OCI-LY7 (cell line): Measurements from ENCODE around the gene TMCC2. TPM values are rescaled to one million over a fixed set of nuclear protein-coding genes. Genes with fewer than 3 reads are reported as not detected.

ENCODE experiments used
- BruUV-seq: library from RNA; stranded (reverse); fragments of 400-500 nt; replicated peaks from 2 replicates; lab custom pipeline; 2021; lab: Mats Ljungman, UMichigan
- CTCF ChIA-PET: fragments of 300-600 bp; sonication (Branson Sonifier 250); formaldehyde crosslinking; loops from one replicate; lab custom pipeline; 2022; ENCODE audit warnings: antibody characterized with exemption; ENCODE audit not compliant: unreplicated experiment; lab: Charles Lee
- POLR2A ChIA-PET: fragments of 300-600 bp; sonication (Branson Sonifier 250); formaldehyde crosslinking; loops from one replicate; lab custom pipeline; 2022; ENCODE audit warnings: antibody characterized with exemption; lab: Charles Lee
- DNase-seq: peaks from one replicate; pipeline ENCODE4 v3.0.0-alpha.2; 2015; ENCODE audit warnings: low spot score
- H2AFZ ChIP-seq: fragments of 200-600 bp; sonication (generic), shearing (Covaris generic); 2 replicates; pipeline ENCODE4 v1.6.1; 2014; ENCODE audit warnings: mild to moderate bottlenecking, antibody characterized with exemption, low read length, moderate library complexity
- H3K27ac ChIP-seq: fragments of 200-600 bp; sonication (generic); 2 replicates; pipeline ENCODE4 v1.5.1; 2014; ENCODE audit warnings: mixed run types, low read depth, mild to moderate bottlenecking, moderate library complexity, low read length, inconsistent platforms; ENCODE audit not compliant: poor library complexity, severe bottlenecking
- H3K36me3 ChIP-seq: fragments of 200-600 bp; sonication (generic); 2 replicates; pipeline ENCODE4 v1.6.1; 2014; ENCODE audit warnings: mild to moderate bottlenecking, antibody characterized with exemption, low read length, moderate library complexity, mixed read lengths; ENCODE audit not compliant: insufficient read depth
- H3K4me1 ChIP-seq: fragments of 200-600 bp; sonication (generic); 2 replicates; pipeline ENCODE4 v1.5.1; 2014; ENCODE audit warnings: mild to moderate bottlenecking, low read length; ENCODE audit not compliant: insufficient read depth, poor library complexity, severe bottlenecking
- H3K4me2 ChIP-seq: fragments of 200-600 bp; sonication (generic); 2 replicates; pipeline ENCODE4 v1.6.1; 2014; ENCODE audit warnings: mild to moderate bottlenecking, low read length
- H3K4me3 ChIP-seq: fragments of 200-600 bp; sonication (generic); 2 replicates; pipeline ENCODE4 v1.5.1; 2014; ENCODE audit warnings: mild to moderate bottlenecking, low read depth, low read length; ENCODE audit not compliant: poor library complexity, severe bottlenecking
- H3K79me2 ChIP-seq: fragments of 200-600 bp; sonication (generic); 2 replicates; pipeline ENCODE4 v1.6.1; 2016; ENCODE audit warnings: low read depth, mild to moderate bottlenecking, low read length, moderate library complexity, mixed read lengths; ENCODE audit not compliant: insufficient read depth
- H3K9me2 ChIP-seq: fragments of 200-600 bp; sonication (generic); 2 replicates; pipeline ENCODE4 v1.6.1; 2016; ENCODE audit warnings: mild to moderate bottlenecking, low read length, mixed read lengths; ENCODE audit not compliant: insufficient read depth
- H3K9me3 ChIP-seq: fragments of 200-600 bp; sonication (generic); 2 replicates; pipeline ENCODE4 v1.6.1; 2014; ENCODE audit warnings: mild to moderate bottlenecking, mixed run types, low read length, mixed read lengths
- H4K20me1 ChIP-seq: fragments of 200-600 bp; sonication (generic); 2 replicates; pipeline ENCODE4 v1.6.1; 2014; ENCODE audit warnings: mild to moderate bottlenecking, antibody characterized with exemption, low read length, moderate library complexity, mixed read lengths; ENCODE audit not compliant: insufficient read depth
- EZH2phosphoT487 ChIP-seq: fragments of 200-600 bp; sonication (generic); IDR thresholded peaks from 2 replicates; pipeline ENCODE4 v1.6.1; 2018; ENCODE audit warnings: low read depth, borderline replicate concordance, mild to moderate bottlenecking, mixed run types, antibody characterized with exemption, low read length, moderate library complexity, mixed read lengths
- intact Hi-C: fragments of 100-400 bp; cut with micrococcal nuclease; formaldehyde crosslinking; loops from one replicate; pipeline ENCODE4 v1.10.0; 2022; ENCODE audit not compliant: unreplicated experiment
- total RNA-seq, 2 experiments: library from RNA; depleted of rRNA in 1 of 2; stranded (reverse); fragments of >200 nt in 1 of 2; shearing (Covaris generic) in 1 of 2; gene quantifications; 2 replicates each; pipeline ENCODE4 v1.2.3, GENCODE V29; 2014 to 2022
- TF ChIP-seq, protein P1 (sequence below): fragments of 200-600 bp; sonication (generic); conservative IDR thresholded peaks from 2 replicates; pipeline ENCODE4 v1.5.1; 2014; ENCODE audit warnings: mild to moderate bottlenecking, antibody characterized with exemption, low read length, moderate library complexity, mixed read lengths

The TMCC2 gene
- total RNA-seq, 2 experiments from 2014 or later = 5.2 to 7.8 TPM

DNA sequence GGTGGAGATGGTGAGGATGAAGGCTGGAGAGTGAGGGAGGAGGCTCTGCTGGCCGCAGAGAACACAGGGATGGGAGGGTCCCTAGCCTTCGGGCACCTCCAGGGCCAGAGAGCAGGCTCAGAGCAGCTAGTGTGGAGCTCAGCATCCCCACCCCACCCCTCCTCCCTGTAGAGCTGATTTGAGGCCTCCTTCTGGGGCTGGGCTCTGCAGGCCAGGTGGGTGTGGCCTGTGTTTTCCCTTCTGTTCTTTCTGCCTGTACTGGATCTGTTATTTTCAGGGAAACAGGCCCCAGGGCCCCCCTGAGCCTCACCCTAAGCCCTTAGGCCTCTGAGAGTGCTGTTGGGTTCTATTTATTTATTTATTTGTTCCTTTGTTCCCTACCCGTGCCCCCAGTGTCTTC is 44.8 kb downstream of the TMCC2 start:
- Histone ChIP-seq H3K36me3 (no peaks in the 10 kb centered on the region), H3K4me1 (peaks cover 43% of the 10 kb centered on the region), H3K4me3 (no peak overlapping the region), H4K20me1 (no peaks in the 10 kb centered on the region), H3K4me2 (no peak overlapping the region), H3K9me3 (no peaks in the 10 kb centered on the region), H3K9me2 (no peaks in the 10 kb centered on the region), H3K27ac (no peak overlapping the region), H3K79me2 (no peaks in the 10 kb centered on the region), H2AFZ (no peak overlapping the region)
- ChIA-PET CTCF (interaction anchor here (1.0 to 2.1 kb wide), 2 partner anchors 53 to 55 kb away, joined by 3 to 17 read pairs; no protein-coding TSS in a partner anchor), POLR2A (interaction anchor here (4.1 kb wide), 1 partner anchor 53 kb away, joined by 30 read pairs; no protein-coding TSS in a partner anchor)
- intact Hi-C loops = loop anchor here (5.0 kb wide), 3 partner anchors 45 to 215 kb away; partner anchors contain the start of gene TMCC2
- DNase-seq = no peak
- no TSS peak for BruUV-seq
- TF ChIP-seq, protein P1, sequence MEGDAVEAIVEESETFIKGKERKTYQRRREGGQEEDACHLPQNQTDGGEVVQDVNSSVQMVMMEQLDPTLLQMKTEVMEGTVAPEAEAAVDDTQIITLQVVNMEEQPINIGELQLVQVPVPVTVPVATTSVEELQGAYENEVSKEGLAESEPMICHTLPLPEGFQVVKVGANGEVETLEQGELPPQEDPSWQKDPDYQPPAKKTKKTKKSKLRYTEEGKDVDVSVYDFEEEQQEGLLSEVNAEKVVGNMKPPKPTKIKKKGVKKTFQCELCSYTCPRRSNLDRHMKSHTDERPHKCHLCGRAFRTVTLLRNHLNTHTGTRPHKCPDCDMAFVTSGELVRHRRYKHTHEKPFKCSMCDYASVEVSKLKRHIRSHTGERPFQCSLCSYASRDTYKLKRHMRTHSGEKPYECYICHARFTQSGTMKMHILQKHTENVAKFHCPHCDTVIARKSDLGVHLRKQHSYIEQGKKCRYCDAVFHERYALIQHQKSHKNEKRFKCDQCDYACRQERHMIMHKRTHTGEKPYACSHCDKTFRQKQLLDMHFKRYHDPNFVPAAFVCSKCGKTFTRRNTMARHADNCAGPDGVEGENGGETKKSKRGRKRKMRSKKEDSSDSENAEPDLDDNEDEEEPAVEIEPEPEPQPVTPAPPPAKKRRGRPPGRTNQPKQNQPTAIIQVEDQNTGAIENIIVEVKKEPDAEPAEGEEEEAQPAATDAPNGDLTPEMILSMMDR = no peak
- TF ChIP-seq EZH2phosphoT487 = no peak

DNA sequence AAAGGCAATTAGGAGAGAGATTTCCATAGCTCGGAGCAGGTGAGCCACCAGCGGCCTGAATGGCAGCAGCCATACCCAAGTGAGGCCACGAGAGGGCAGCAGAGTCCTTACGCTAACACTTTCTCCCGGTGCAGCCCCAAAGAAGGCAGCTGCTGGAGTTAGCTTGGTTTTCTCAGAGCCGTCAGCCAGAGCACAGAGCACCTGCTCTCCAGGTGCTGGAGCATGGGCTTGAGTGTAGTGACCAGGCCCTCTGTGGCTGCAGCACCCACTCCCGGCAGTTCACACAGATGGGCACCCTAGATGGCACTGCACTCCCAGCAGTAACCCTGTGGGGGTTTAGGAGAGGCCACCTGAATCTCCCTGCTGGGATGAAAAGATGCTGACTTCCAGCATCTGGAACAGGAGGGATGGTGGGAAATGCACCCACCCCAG is 45.8 kb downstream of the TMCC2 start:
- Histone ChIP-seq H3K9me2 (no peaks in the 10 kb centered on the region), H3K4me1 (peaks cover 40% of the 10 kb centered on the region), H3K9me3 (no peaks in the 10 kb centered on the region), H4K20me1 (no peaks in the 10 kb centered on the region), H2AFZ (peak overlapping the region; percentile 1; the same call in 1 of the 2 replicates), H3K79me2 (no peaks in the 10 kb centered on the region), H3K36me3 (no peaks in the 10 kb centered on the region), H3K4me2 (peak overlapping the region; percentile 55), H3K27ac (peak overlapping the region; percentile 18), H3K4me3 (no peak overlapping the region)
- no TSS peak for BruUV-seq
- intact Hi-C loops = loop anchor here (1.0 to 5.0 kb wide), 4 partner anchors 46 to 214 kb away; partner anchors contain the start of gene TMCC2
- TF ChIP-seq, protein P1 = peak; percentile 98
- no peak for TF ChIP-seq EZH2phosphoT487
- ChIA-PET POLR2A (interaction anchor here (0.7 to 4.1 kb wide), 6 partner anchors 9 to 54 kb away, joined by 3 to 45 read pairs (median 4); partner anchors contain the start of gene NUAK2), CTCF (interaction anchor here (0.6 to 3.6 kb wide), 11 partner anchors 11 to 75 kb away, joined by 3 to 60 read pairs (median 6); no protein-coding TSS in a partner anchor)
- DNase-seq = peak; percentile 89
